Bronchial epithelial cell (primary cell): Measurements from ENCODE around the gene MARCKS. TPM values are rescaled to one million over a fixed set of nuclear protein-coding genes. Genes with fewer than 3 reads are reported as not detected.
A peak's percentile ranks its signal among the peaks of the same experiment; 100 is the strongest.

Experiments
- DNase-seq: peaks from one replicate; pipeline ENCODE4 v3.0.0-alpha.2; 2010; ENCODE audit warnings: low read depth
- FAIRE-seq: peaks from 2 replicates; lab custom pipeline; 2011; peaks lifted over from hg19 to GRCh38; lab: Jason Lieb, UNC
- H3K27me3 ChIP-seq: 2 replicates; pipeline ENCODE4 v1.5.1; 2011; ENCODE audit warnings: low read length; ENCODE audit not compliant: control insufficient read depth, insufficient read depth
- H3K36me3 ChIP-seq: 2 replicates; pipeline ENCODE4 v1.5.1; 2011; ENCODE audit warnings: low read length; ENCODE audit not compliant: control insufficient read depth, insufficient read depth
- H3K4me3 ChIP-seq: 2 replicates; pipeline ENCODE4 v1.5.1; 2011; ENCODE audit warnings: mild to moderate bottlenecking, low read depth, low read length, control low read depth
- total RNA-seq: library from RNA; depleted of rRNA; stranded (reverse); fragments of >200 nt; gene quantifications from 2 replicates; pipeline ENCODE4 v1.2.1, GENCODE V29; 2014
- TF ChIP-seq, protein P1 (sequence below): IDR thresholded peaks from 2 replicates; pipeline ENCODE4 v1.5.1; 2011; ENCODE audit warnings: mild to moderate bottlenecking, moderate library complexity, low read length, control low read depth, inconsistent platforms; ENCODE audit not compliant: insufficient read depth, severe bottlenecking

Gene MARCKS
- total RNA-seq, 1 donor from 2014 or later: 74.5 TPM

DNA sequence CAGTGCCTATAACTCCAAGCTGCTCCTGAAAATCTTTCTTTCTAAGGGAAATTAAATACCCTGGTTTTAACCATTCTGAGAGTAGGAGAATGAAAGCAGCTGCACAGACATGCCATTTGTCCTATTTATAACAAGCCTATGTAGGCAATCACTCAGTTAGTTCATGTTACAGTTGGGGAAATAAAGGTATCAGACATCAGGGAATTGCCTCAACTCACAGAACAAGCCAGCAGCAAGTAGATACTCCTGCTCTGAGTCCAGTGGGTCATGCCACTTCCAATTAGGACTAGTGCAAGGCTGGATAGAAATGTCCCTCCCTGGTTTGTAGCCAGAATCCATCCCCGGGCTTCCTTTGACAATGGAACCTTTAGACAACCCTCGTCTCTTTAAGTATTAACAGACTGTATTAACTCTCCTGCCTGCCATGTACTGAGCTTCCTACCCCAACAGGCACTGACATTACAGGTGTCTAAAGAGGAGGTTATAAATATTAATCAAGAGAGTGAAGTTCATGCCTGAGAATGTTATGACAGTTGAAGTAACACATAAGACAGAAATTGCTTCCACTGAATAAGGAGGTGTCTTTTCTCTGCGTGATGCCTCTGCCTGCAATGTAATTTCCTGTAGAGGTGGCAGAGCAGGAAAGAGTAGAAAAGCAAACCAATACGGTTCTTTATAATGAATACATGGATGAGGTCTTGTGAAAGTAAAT lies 28.0 kb upstream of the MARCKS start:
- DNase-seq: no peak
- no peaks in the 10 kb centered on the region for H3K27me3 ChIP-seq
- TF ChIP-seq, protein P1, sequence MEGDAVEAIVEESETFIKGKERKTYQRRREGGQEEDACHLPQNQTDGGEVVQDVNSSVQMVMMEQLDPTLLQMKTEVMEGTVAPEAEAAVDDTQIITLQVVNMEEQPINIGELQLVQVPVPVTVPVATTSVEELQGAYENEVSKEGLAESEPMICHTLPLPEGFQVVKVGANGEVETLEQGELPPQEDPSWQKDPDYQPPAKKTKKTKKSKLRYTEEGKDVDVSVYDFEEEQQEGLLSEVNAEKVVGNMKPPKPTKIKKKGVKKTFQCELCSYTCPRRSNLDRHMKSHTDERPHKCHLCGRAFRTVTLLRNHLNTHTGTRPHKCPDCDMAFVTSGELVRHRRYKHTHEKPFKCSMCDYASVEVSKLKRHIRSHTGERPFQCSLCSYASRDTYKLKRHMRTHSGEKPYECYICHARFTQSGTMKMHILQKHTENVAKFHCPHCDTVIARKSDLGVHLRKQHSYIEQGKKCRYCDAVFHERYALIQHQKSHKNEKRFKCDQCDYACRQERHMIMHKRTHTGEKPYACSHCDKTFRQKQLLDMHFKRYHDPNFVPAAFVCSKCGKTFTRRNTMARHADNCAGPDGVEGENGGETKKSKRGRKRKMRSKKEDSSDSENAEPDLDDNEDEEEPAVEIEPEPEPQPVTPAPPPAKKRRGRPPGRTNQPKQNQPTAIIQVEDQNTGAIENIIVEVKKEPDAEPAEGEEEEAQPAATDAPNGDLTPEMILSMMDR: no peak
- no peaks in the 10 kb centered on the region for H3K36me3 ChIP-seq
- FAIRE-seq: no peak
- no peak overlapping the region for H3K4me3 ChIP-seq

- H3K36me3 ChIP-seq: no peaks in the 10 kb centered on the region
- H3K4me3 ChIP-seq: no peak overlapping the region
- FAIRE-seq (no peak), DNase-seq (no peak)
- H3K27me3 ChIP-seq: no peaks in the 10 kb centered on the region
- TF ChIP-seq, protein P1: no peak
Observed at GRCh38 chr6:113829696-113830045, 27.5 kb upstream of the MARCKS start.

DNA sequence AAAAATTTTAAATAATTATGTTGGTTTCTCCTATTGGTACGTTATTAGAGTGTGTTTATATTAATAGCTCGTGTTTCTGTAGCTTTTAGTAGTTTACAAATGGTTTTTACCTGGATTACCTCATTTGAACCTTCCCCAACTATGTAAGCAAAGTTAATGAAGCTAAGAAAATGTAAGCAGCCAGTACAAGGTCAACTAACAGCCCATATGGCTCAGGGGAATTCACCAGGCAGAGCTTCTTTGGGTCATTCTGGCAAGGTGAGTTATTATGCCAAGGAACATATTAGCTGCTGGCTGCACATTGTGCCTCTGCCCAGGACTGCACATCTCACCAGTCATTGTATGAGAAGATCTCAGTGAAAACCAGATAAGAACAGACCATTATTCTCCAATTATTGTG lies 27.0 kb upstream of the MARCKS start:
- no peak for DNase-seq
- no peaks in the 10 kb centered on the region for H3K27me3 ChIP-seq
- TF ChIP-seq, protein P1: no peak
- FAIRE-seq: no peak
- H3K4me3 ChIP-seq: no peak overlapping the region
- no peaks in the 10 kb centered on the region for H3K36me3 ChIP-seq

GRCh38 chr6:113833537-113833936 lies 23.6 kb upstream of the MARCKS start:
- FAIRE-seq (no peak), DNase-seq (peak; percentile 53)
- no peaks in the 10 kb centered on the region for H3K36me3 ChIP-seq
- TF ChIP-seq, protein P1: no peak
- H3K4me3 ChIP-seq: no peak overlapping the region
- H3K27me3 ChIP-seq: no peaks in the 10 kb centered on the region

DNA sequence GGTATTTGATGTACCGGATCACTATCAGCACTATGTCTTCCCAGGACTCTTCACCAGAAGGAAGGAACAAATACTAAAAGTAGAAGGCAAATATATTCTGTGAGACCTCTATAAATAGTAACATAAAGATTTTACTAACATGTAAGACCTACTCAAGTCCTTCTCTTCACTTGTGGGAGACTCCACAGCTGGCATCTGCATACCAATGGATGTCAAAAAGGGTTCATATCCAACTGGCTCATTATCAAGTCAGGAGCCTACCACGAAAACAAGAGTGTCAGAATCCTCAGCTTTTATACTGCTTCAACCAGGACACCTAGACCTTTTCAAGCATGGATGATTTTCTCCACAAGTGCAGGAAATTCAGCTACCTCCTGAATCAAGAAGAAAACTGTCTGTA lies 20.0 kb upstream of the MARCKS start:
- TF ChIP-seq, protein P1: no peak
- H3K4me3 ChIP-seq: no peak overlapping the region
- FAIRE-seq (no peak), DNase-seq (no peak)
- H3K36me3 ChIP-seq: no peaks in the 10 kb centered on the region
- H3K27me3 ChIP-seq: no peaks in the 10 kb centered on the region

DNA sequence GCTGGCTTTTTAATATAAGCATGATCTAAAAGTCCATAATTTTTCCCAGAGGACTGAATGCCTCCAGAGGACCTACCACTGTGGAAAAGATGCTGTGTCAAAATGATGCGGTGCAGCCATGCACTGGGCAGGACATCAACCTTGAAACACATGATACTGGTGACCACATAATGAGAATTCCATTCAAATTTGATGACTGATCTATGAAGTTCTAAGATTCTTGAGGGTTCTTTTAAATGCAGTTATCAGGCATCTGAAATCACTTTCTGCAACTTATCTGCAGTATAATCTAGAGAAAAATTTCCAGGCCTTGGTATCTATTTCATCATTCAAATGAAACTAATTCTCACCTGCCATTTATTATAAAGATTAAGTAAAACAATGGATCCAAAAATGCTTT lies 15.0 kb upstream of the MARCKS start:
- FAIRE-seq (no peak), DNase-seq (no peak)
- no peaks in the 10 kb centered on the region for H3K36me3 ChIP-seq
- TF ChIP-seq, protein P1: no peak
- H3K27me3 ChIP-seq: no peaks in the 10 kb centered on the region
- no peak overlapping the region for H3K4me3 ChIP-seq
